Measurements from ENCODE around the gene MORC3.
"Not testable (repeated sequence)": the region's sequence is repeated elsewhere in the genome, so short reads cannot be mapped to it uniquely, and the experiment has no call there.

The MORC3 gene

GRCh38 chr21:36306872-36307534 lies 13.0 kb upstream of the MORC3 start:
- H3K4me2 ChIP-seq (ENCODE audit: low read length) = no peak overlapping the region
- H3K4me1 ChIP-seq (ENCODE audit: control insufficient read depth, insufficient read depth, low read length) = no peaks in the 10 kb centered on the region
- no peak overlapping the region for H3K9ac ChIP-seq (ENCODE audit: low read depth, low read length)
- no peaks in the 10 kb centered on the region for H3K27me3 ChIP-seq (ENCODE audit: control insufficient read depth, insufficient read depth, low read length)
- H3K36me3 ChIP-seq (ENCODE audit: insufficient read depth, low read length) = no peaks in the 10 kb centered on the region
- H3K4me3 ChIP-seq (ENCODE audit: low read length) = no peak overlapping the region
- H3K9me3 ChIP-seq (replicated peaks; ENCODE audit: low read length) = peaks cover 5% of the 10 kb centered on the region

DNA sequence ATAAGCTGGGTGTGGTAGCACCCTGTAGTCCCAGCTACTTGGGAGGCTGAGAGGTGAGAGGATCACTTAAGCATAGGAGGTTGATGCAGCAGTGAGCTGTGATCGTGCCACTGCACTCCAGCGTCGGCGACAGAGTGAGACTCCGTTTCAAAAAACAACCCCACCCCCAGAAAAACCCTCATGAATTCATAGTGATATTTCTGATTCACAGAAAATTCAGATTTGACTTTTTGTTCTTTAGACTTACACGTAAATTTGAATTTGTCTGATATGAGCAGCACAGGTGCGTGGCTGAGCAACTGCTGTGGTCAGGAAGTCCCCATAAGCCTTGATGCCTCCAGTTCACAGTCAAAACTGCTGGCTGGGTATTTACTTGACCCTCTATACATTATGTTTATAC lies 10.0 kb upstream of the MORC3 start:
- Histone ChIP-seq H3K4me2 (ENCODE audit: low read length) (no peak overlapping the region), H3K9ac (ENCODE audit: low read depth, low read length) (no peak overlapping the region), H3K4me1 (ENCODE audit: control insufficient read depth, insufficient read depth, low read length) (no peaks in the 10 kb centered on the region), H3K4me3 (ENCODE audit: low read length) (no peak overlapping the region), H3K27me3 (ENCODE audit: control insufficient read depth, insufficient read depth, low read length) (no peaks in the 10 kb centered on the region), H3K36me3 (ENCODE audit: insufficient read depth, low read length) (no peaks in the 10 kb centered on the region), H3K9me3 (replicated peaks; ENCODE audit: low read length) (peaks cover 5% of the 10 kb centered on the region)

DNA sequence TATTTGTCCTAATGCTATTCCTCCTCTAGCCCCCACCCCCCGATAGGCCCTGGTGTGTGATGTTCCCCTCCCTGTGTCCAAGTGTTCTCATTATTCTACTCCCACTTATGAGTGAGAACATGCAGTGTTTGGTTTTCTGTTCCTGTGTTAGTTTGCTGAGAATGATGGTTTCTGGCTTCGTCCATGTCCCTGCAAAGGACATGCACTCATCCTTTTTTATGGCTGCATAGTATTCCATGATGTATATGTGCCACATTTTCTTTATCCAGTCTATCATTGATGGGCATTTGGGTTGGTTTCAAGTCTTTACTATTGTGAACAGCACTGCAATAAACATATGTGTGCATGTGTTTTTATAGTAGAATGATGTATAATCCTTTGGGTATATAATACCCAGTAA lies 6.6 kb upstream of the MORC3 start:
- H3K9ac ChIP-seq (ENCODE audit: low read depth, low read length); H3K4me1 ChIP-seq (ENCODE audit: control insufficient read depth, insufficient read depth, low read length); H3K4me2 ChIP-seq (ENCODE audit: low read length); H3K9me3 ChIP-seq (replicated peaks; ENCODE audit: low read length); H3K4me3 ChIP-seq (ENCODE audit: low read length); H3K27me3 ChIP-seq (ENCODE audit: control insufficient read depth, insufficient read depth, low read length); H3K36me3 ChIP-seq (ENCODE audit: insufficient read depth, low read length): not testable (repeated sequence)

GRCh38 chr21:36316045-36316444 lies 4.0 kb upstream of the MORC3 start:
- H3K9me3 ChIP-seq (replicated peaks; ENCODE audit: low read length); H3K9ac ChIP-seq (ENCODE audit: low read depth, low read length); H3K4me2 ChIP-seq (ENCODE audit: low read length); H3K4me3 ChIP-seq (ENCODE audit: low read length); H3K27me3 ChIP-seq (ENCODE audit: control insufficient read depth, insufficient read depth, low read length); H3K4me1 ChIP-seq (ENCODE audit: control insufficient read depth, insufficient read depth, low read length); H3K36me3 ChIP-seq (ENCODE audit: insufficient read depth, low read length): not testable (repeated sequence)

DNA sequence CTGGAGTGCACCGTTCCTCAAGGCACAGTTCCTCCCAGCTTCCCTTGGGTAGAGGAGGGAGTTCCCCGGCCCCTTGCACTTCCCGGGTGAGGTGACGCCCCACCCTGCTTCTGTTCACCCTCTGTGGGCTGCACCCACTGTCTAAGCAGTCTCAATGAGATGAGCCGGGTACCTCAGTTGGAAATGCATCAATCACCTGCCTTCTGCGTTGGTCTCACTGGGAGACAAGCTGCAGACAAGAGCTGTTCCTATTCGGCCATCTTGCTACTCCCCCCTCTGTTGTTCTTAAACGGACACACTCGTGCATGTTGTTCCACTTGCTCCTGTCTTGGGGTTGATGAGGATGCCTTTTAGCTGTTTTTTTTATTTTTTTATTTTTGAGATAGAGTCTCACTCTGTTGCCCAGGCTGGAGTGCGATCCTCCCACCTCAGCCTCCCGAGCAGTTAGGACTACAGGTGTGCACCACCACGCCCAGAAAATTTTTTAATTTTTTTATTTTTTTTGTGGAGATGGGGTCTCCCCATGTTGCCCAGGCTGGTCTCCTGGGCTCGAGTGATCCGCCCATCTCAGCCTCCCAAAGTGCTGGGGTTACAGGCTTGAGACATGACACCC lies 3.0 kb upstream of the MORC3 start:
- Histone ChIP-seq H3K4me1 (ENCODE audit: control insufficient read depth, insufficient read depth, low read length) (peaks cover 7% of the 10 kb centered on the region), H3K9ac (ENCODE audit: low read depth, low read length) (no peak overlapping the region), H3K4me3 (ENCODE audit: low read length) (no peak overlapping the region), H3K4me2 (ENCODE audit: low read length) (no peak overlapping the region), H3K9me3 (replicated peaks; ENCODE audit: low read length) (no peaks in the 10 kb centered on the region), H3K27me3 (ENCODE audit: control insufficient read depth, insufficient read depth, low read length) (no peaks in the 10 kb centered on the region), H3K36me3 (ENCODE audit: insufficient read depth, low read length) (no peaks in the 10 kb centered on the region)

GRCh38 chr21:36319406-36319766 lies 611 bp upstream of the MORC3 start:
- H3K27me3 ChIP-seq (ENCODE audit: control insufficient read depth, insufficient read depth, low read length); H3K9me3 ChIP-seq (replicated peaks; ENCODE audit: low read length); H3K36me3 ChIP-seq (ENCODE audit: insufficient read depth, low read length): not testable (repeated sequence)
- H3K4me1 ChIP-seq (ENCODE audit: control insufficient read depth, insufficient read depth, low read length) = peaks cover 21% of the 10 kb centered on the region
- peak overlapping the region; percentile 69 for H3K4me3 ChIP-seq (ENCODE audit: low read length)
- H3K9ac ChIP-seq (ENCODE audit: low read depth, low read length) = peak overlapping the region; percentile 86
- peak overlapping the region; percentile 89 for H3K4me2 ChIP-seq (ENCODE audit: low read length)

DNA sequence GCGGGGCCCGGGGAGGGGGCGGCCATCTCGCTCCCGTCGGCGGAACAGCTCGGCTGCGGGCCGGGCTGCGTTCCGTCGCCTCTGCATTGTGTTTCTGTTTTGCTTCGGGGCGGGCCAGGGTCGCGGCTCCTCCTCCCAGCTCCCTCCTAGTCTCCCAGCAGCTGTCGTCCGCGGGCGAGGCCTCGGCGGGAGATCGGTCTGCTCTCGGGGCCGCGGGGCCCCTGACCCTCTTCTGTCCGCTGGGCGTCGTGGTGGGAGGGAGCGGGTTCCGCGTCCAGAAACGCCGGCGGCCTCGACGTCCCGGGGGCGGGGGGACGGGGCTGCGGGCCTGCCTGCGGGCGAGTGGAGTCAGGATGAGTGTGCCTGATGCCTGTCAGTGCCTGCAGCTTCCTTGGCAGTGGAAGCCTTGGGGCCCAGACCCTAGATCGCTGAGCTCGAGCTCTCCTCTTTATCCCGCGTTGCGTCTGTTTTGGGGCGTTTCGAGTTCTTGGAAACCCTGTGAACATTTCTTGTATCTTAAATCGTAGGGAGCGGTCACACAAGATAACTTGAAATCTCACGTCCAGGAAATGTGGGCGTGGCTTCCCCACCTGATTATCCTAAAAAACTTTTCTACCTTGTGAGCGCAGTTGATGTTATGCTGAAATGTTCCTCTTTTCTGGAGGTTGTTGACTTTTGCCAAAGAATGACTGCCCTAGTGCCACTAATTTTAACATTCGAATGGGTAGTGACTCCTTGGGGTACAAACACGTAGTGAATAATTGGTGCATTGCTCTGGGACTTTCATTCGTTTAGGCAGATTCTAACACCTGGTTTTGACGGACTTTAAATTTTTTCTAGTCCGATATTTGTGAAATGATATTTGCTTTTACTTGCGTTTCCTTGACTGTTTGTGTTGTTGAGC lies 676 bp downstream of the MORC3 start:
- Histone ChIP-seq H3K36me3 (ENCODE audit: insufficient read depth, low read length) (no peaks in the 10 kb centered on the region), H3K27me3 (ENCODE audit: control insufficient read depth, insufficient read depth, low read length) (no peaks in the 10 kb centered on the region), H3K9ac (ENCODE audit: low read depth, low read length) (peak overlapping the region; percentile 86), H3K4me2 (ENCODE audit: low read length) (peak overlapping the region; percentile 78), H3K4me3 (ENCODE audit: low read length) (peak overlapping the region; percentile 76), H3K9me3 (replicated peaks; ENCODE audit: low read length) (no peaks in the 10 kb centered on the region), H3K4me1 (ENCODE audit: control insufficient read depth, insufficient read depth, low read length) (peaks cover 28% of the 10 kb centered on the region)

DNA sequence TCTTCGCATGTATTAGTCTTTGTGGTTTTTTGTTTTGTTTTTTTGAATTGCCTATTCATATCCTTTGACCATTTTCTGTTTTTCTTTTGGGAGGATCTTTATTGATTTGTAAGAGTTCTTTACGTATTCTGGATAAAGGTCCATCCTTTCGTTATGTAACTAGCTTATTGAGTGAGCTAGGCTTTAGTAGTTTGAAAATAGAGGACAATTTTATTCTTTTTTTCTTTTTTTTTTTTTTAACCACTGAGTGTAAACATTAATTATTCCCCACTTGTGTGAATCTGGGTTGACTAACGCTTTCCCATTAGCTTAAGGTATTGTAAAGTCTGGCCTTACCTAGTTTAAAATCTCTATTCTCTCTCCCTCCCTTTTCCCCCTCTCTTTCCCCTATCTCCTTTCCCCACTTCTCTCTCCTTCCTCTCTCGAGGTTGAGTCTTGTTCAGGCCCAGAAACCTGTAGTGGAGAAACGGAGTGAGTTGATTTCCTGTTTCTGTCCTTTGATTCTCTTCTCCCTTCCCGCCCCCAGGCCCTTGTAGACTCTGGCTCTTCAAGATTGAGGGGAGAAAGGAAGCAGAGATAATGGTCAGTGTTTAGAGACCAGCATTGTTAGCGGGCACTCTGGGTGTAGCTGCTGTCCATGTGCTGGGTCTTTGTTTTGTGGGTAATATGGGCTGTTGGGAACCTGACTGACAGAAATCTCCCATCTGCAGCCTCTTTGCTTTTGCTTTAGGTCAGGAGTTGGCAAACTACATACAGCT lies 1.5 kb downstream of the MORC3 start:
- no peaks in the 10 kb centered on the region for H3K27me3 ChIP-seq (ENCODE audit: control insufficient read depth, insufficient read depth, low read length)
- no peaks in the 10 kb centered on the region for H3K36me3 ChIP-seq (ENCODE audit: insufficient read depth, low read length)
- peak overlapping the region; percentile 78 for H3K4me2 ChIP-seq (ENCODE audit: low read length)
- H3K4me3 ChIP-seq (ENCODE audit: low read length) = peak overlapping the region; percentile 76
- H3K9me3 ChIP-seq (replicated peaks; ENCODE audit: low read length) = no peaks in the 10 kb centered on the region
- peak overlapping the region; percentile 86 for H3K9ac ChIP-seq (ENCODE audit: low read depth, low read length)
- H3K4me1 ChIP-seq (ENCODE audit: control insufficient read depth, insufficient read depth, low read length) = peaks cover 30% of the 10 kb centered on the region

GRCh38 chr21:36322083-36322424 lies 2.1 kb downstream of the MORC3 start:
- H3K9me3 ChIP-seq (replicated peaks; ENCODE audit: low read length) = no peaks in the 10 kb centered on the region
- H3K4me2 ChIP-seq (ENCODE audit: low read length) = peak overlapping the region; percentile 78
- peak overlapping the region; percentile 76 for H3K4me3 ChIP-seq (ENCODE audit: low read length)
- peak overlapping the region; percentile 86 for H3K9ac ChIP-seq (ENCODE audit: low read depth, low read length)
- no peaks in the 10 kb centered on the region for H3K36me3 ChIP-seq (ENCODE audit: insufficient read depth, low read length)
- H3K4me1 ChIP-seq (ENCODE audit: control insufficient read depth, insufficient read depth, low read length) = peaks cover 30% of the 10 kb centered on the region
- H3K27me3 ChIP-seq (ENCODE audit: control insufficient read depth, insufficient read depth, low read length) = no peaks in the 10 kb centered on the region

DNA sequence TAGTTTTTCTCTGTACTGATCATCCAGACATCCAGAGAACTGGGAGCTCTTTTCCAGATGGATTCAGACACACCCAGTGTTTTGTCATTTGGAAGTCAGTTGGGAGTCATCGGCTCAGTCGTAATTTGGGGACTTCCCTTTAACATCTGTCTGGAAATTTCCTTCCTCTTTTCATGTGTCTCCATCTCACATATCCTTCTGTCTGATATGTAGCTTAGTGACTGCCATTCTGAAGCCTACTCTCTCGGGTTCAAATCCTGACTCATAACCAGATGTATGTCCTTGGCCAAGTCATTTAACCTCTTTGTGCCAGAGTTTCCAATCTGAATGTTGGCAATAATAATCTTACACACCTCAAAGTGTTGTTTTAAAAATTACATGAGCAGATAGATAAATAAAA lies 3.0 kb downstream of the MORC3 start:
- peak overlapping the region; percentile 76 for H3K4me3 ChIP-seq (ENCODE audit: low read length)
- H3K36me3 ChIP-seq (ENCODE audit: insufficient read depth, low read length) = peaks cover 5% of the 10 kb centered on the region
- H3K4me1 ChIP-seq (ENCODE audit: control insufficient read depth, insufficient read depth, low read length) = peaks cover 30% of the 10 kb centered on the region
- H3K4me2 ChIP-seq (ENCODE audit: low read length) = peak overlapping the region; percentile 78
- H3K9ac ChIP-seq (ENCODE audit: low read depth, low read length) = peak overlapping the region; percentile 11
- no peaks in the 10 kb centered on the region for H3K27me3 ChIP-seq (ENCODE audit: control insufficient read depth, insufficient read depth, low read length)
- no peaks in the 10 kb centered on the region for H3K9me3 ChIP-seq (replicated peaks; ENCODE audit: low read length)

GRCh38 chr21:36325373-36326010 lies 5.5 kb downstream of the MORC3 start:
- no peaks in the 10 kb centered on the region for H3K27me3 ChIP-seq (ENCODE audit: control insufficient read depth, insufficient read depth, low read length)
- peaks cover 48% of the 10 kb centered on the region for H3K4me1 ChIP-seq (ENCODE audit: control insufficient read depth, insufficient read depth, low read length)
- H3K9ac ChIP-seq (ENCODE audit: low read depth, low read length) = no peak overlapping the region
- H3K36me3 ChIP-seq (ENCODE audit: insufficient read depth, low read length) = peaks cover 5% of the 10 kb centered on the region
- peak overlapping the region; percentile 18 for H3K4me2 ChIP-seq (ENCODE audit: low read length)
- H3K9me3 ChIP-seq (replicated peaks; ENCODE audit: low read length) = no peaks in the 10 kb centered on the region
- H3K4me3 ChIP-seq (ENCODE audit: low read length) = no peak overlapping the region
